Measurements from ENCODE around the gene DNAJC5.

DNA sequence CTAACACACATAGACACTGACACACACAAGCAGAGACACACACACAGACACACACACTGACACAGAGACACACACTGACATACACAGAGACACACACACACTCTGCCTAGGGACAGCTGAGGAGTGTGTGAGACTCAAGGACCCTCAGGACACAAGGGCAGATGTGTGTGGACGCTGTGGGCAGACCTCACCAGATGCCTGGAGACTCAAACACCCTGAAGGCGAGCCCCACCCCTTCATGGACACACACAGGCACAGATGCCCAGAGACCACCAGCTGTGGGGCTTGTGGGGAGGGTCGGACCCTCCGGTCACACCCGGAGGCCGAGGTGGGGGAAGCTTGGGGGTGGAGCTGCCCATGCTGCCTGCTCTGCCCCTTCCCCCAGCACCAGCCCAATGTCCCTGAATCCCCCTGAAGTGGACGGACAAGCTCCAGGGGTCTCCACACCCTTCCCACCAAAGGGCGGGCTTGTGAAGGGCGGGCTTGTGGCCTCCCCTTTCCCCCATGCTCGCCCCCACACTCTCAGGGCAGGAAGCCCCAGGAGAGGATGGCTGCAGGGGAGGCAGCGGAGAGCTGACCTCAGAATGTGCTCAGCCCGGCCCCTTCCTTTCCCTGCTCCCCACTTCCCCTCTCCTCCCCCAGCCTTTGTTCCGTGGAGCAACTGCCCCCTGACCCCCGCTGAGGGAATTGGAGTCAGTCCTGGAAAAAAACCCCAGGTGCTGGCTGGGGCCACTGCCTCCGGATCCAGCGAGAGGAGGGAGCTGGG is 47.5 kb upstream of the DNAJC5 start:
- TF ChIP-seq, protein P1, sequence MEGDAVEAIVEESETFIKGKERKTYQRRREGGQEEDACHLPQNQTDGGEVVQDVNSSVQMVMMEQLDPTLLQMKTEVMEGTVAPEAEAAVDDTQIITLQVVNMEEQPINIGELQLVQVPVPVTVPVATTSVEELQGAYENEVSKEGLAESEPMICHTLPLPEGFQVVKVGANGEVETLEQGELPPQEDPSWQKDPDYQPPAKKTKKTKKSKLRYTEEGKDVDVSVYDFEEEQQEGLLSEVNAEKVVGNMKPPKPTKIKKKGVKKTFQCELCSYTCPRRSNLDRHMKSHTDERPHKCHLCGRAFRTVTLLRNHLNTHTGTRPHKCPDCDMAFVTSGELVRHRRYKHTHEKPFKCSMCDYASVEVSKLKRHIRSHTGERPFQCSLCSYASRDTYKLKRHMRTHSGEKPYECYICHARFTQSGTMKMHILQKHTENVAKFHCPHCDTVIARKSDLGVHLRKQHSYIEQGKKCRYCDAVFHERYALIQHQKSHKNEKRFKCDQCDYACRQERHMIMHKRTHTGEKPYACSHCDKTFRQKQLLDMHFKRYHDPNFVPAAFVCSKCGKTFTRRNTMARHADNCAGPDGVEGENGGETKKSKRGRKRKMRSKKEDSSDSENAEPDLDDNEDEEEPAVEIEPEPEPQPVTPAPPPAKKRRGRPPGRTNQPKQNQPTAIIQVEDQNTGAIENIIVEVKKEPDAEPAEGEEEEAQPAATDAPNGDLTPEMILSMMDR (IDR thresholded peaks at IDR 0.05): no peak
- no peak for TF ChIP-seq EZH2 (IDR thresholded peaks at IDR 0.05; ENCODE audit: borderline replicate concordance, insufficient read depth, low read depth, low read length, poor library complexity, severe bottlenecking)

All from B cell (primary cell).